IPS DF 4.7 (cell line): Measurements from ENCODE around the gene LRIT2.

Experiments
- DNase-seq: peaks from one replicate; pipeline ENCODE4 v3.0.0-alpha.2; 2013; ENCODE audit warnings: low spot score; ENCODE audit errors: extremely low read depth

The LRIT2 gene

DNA sequence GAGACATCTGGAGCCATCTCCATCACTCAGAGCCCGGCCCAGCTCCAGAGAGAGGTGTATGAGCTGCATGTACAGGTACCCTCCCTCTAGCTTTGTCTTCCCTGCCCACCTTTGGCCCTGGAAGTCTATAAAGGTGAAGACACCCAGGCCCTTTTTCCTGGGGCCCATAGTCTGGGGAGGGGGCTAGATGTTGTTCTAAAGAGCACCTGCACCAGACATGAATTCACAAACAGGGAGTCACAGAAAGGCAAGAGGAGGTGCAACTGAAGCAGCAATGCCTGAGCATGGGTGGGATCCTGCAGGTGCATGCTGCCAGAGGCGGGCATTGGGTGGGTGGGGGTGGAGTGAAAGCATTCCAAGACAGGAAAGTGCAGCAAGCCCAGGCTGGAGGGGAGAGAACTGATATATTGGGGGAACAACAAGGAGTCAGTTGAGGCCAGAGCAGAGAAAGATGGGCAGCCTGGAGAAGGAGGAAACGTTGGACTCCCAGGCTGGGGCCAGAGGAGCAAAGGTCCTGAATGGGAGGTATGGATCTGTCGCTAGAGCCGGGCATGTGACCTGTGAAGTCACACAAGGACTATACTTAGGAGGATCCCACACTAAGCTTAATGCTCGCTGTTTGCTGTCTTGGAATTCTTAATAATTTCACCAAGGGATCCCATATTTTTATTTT, 19.4 kb downstream of the LRIT2 start:
- no peak for DNase-seq

- DNase-seq = peak; percentile 38
These were observed 20.1 kb downstream of the LRIT2 start for GRCh38 chr10:84205049-84205852.

DNA sequence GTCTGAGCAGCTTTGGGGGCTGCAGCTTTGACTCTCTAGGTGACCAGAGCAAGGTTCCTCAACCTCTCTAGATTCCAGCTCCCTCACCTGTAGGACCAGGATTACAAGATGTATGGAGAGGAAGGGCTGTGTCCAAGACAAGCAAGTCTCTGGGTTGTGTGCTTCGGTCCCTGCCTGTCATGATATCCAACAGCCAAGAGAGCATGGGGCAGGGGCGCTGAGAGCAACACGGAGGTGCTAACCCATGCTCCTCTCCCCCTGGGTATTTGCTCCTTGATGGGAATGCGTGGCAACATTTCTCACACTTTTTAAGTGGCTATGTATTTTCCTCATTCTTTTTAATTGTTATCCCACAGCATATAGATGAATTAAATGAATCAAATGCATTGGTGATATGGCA, 20.7 kb downstream of the LRIT2 start:
- no peak for DNase-seq

- DNase-seq = no peak
These were observed 21.2 kb downstream of the LRIT2 start for GRCh38 chr10:84204122-84204521.

DNA sequence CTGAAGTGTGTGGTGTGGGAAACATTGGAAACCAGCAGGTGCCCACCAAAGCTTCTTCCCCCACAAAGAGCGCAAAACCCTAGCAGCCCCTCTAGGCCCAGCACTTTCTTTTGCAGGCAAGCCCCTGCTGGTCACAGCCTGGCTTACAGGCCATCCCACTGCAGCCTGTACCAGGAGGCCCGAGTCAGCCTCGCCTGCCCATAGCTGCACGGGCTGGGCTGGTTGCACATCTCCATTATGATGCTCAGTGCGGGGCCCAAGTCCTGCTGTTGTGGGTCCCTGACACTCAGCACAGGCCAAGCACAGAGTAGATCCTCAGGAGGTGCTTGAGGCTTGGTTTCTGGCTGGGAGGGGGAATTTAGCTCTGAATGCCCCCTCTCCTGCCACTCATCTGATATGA, 23.0 kb downstream of the LRIT2 start:
- DNase-seq = no peak

DNA sequence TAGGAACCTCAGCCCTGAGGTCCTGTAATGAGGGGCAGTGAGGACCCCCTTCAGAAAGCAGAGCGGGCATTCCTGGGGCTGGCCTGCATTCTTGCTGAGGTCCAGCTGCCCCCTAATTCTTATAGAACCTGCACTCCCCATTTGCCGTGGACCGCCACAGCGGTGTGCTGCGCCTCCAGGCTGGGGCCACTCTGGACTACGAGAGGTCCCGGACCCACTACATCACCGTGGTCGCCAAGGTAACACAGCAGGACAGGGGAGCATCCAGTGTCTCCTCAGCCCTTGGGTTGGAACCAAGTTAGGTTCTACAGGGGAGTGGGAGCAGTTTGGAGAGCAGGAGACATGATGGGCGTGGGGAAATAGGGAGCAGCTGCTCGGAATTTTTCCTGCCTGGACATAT, 23.7 kb downstream of the LRIT2 start:
- no peak for DNase-seq

- no peak for DNase-seq
These were observed 24.1 kb downstream of the LRIT2 start for GRCh38 chr10:84201244-84201606.

DNA sequence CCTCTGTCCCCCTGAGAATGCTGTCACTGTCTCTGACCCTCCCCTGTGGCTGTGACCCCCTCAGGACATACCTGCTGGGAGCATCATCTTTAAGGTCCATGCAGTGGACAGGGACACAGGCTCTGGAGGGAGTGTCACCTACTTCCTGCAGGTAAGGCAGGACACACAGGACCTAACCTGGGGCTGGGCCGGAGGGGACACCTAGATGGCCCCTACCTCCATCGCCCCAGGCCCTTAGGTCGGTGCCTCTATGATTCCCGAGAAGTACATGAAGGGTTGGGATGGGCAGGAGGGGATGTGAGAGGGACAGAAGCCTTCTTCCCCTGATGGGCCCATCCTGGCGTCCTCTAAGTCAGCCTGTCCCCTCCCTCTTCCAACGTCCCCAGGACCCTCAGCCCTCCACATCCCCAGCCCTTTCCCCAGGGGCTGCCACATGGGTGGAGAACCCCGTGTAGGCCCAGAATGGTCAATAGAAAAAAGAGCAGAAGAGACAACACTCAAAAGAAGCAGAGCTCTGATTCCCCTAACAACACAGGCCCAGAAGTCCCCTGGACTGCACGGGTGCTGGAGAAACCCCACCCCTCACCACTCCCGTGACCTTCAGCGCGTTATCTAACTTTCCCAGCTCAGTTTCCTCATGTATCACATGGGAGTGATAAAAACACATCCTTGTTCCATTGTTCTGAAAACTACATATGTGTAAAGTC, 24.7 kb downstream of the LRIT2 start:
- no peak for DNase-seq

DNA sequence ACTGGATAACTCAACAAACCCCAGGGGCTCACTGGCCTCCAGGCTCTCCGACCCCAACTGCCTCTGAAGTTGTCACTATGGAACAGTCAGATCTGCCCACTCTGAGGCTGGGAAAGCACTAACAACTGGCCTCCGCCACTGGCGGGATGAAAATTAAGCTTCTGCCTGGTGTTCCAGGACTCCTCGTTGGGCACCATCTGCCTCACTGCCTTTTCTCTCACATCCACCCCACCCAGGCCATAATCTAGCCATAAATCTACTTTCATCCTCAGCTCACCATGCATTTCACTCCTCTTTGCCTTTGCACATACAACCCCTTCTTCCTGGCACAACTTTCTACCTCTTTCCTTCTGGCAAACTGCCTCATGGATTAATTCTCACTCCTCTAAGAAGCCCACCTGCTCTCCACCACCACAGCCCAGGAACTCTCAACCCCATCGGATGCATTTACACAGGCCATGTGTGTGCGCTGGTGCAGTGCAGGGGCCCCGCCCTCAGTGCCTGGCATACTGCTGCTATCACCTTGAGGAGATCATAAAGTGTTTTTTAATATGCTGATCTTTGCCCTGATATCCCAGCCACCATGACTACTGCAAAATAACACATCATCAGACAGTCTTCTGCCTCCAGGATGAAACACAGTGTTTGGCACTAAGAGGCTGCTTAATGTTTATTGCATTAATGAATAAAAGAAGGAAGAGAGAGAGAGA, 27.0 kb downstream of the LRIT2 start:
- no peak for DNase-seq

DNA sequence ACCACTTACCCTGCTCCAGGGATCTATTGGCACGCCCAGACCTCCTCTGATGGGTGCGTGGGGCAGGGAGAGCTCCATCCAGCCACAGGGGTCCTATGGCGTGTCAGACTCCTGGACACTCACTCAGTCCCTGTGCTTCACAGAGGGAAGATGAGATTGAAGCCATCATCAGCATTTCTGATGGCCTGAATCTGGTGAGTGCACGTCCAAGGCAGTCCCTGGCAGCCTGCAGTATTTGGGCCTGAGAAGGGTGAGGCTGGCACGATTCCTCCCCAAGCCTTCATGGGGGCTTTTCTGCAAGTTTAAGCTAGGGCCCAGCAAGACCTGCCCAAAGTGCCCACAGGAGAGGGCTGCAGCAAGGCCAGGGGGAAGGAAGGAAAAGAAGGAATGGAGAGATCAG, 27.7 kb downstream of the LRIT2 start:
- no peak for DNase-seq

DNA sequence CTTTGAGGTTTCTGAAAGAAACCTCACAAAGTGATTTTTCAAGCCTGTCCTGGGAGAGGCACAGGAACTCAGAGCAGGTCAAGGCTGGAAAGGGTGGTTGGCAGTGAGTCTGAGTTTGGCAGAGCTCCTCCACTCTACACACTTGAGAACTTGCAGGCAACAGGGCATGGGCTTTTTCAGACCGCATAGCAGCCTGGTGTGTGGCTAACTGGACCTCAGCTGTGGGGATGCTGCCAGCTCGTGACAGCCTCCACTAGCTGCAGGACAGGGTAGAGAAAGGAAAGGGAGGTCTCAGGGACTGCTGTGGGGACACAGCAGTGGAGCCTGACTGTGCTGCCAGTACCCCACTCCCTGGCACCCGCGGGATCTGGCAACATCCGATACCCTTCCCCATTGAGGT, 28.4 kb downstream of the LRIT2 start:
- no peak for DNase-seq

DNA sequence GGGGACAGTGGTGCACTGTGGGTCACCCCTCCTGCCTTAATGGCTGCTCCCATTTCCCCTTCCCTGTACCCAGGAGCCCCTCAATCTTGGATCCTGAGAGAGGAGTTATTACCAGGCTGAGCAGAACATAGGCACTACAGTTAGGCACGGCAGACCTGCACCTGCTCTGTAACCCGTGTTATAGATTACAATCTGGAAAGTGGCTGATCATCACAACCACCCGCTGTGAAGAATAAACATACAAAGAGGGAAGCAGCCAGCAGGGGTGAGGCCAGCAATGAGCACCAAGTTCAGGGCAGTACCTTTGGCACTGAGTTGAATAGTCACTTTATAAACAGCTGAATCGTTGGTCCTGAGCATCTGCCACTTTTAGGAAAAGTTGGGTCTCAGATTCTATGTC, 29.3 kb downstream of the LRIT2 start:
- DNase-seq = no peak

DNA sequence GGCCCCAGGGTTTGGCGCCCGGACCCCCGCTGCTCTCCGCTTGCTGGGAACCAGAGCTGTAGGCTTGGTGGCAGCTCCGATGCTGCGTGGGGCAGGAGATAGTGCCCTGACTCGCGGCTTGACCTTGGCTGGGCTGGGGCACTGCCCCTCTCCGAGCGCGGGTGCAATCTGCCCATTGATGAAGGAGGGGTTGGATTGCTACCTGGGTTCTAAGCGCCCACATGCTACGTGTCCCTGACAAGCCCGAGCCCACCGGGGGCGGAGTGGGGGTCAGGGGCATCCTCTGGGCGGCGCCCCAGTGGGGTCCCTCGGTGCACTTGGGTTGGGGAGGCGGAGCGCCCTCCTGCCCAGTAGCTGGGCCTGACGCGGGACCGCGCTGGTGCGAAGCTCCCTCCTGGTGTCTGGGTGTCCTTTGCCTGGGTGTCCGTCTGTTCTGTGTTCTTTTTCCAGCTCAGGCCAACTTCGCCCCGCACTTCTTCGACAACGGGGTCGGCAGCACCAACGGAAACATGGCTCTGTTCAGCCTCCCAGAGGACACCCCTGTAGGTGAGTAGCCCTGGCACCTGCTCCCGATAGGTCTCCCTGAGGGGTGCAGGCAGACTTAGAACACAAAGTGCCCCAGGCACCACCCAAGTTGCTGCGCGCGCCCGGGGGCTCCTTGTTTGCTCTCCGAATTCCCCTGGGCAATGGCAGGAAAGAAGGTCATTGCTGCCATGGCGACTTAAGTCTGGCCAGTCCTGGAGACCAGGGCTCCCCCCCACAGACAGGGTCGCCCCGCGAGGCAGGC, 30.1 kb downstream of the LRIT2 start:
- DNase-seq = no peak

DNA sequence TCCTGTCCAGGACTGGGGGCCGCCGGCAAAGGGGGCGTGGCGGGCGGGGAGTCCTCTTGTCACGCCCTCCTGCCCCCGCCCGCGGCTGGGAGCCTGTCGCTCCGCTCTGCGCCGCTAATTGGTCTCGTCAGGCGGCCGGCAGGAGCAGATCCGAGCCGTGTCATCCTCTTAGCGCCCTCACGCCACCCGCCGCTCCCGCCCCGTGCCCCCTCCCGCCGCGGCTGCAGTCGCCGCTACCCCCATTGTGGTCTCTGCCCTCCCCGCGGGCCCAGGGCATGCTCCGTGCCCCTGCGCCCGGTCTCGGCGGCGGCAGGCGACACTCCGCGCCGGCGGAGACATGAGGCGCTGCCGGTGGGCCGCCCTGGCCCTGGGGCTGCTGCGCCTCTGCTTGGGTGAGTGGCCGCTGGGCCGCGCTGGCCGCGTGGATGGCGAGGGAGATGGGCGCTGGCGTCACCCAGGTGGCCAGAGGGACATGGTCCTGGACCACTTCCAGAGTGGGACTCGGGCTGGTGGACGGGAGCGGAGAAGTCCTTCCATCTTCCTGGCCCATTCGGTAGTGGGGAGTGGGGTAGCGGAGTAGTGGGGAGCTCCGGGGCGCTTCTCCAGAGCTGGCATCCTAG, 30.8 kb downstream of the LRIT2 start, which contains the start of gene CDHR1:
TSS of gene CDHR1 (plus strand) at position 114 of the 620 bp plus-strand sequence. CDS start at position 338, 224 bp downstream.
- no peak for DNase-seq

DNA sequence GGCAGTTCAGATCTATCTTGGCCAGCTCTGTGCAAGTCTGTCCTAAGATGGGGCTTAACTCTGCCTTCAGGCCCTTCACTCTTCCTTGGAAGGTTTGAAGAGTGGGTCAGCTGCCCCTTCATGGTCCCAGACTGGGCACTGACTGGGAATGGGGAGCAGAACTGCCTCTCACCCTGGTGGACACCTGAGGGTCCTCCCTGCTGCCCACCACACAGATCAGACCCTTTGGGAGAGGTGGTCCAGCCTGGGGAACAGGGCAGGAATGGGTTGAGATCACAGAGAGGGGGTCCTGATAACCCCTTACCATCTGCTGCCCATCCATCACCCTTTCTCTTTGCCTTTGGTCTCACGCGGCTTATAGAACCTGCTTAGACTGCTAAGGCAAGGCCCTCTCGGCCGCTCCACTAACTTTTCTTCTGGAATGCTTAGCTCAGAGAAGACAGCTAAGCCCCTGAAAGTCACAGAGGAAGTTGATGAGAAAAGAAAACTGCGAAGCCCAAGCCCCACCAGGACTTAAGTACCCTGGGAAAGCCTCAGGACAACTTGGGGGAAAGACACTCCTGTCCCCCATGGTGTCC, 31.4 kb downstream of the LRIT2 start:
- no peak for DNase-seq

- DNase-seq = no peak
These were observed 32.0 kb downstream of the LRIT2 start for GRCh38 chr10:84193327-84193726.

GRCh38 chr10:84191106-84191505, 34.2 kb downstream of the LRIT2 start:
- no peak for DNase-seq

GRCh38 chr10:84190621-84191020, 34.7 kb downstream of the LRIT2 start:
- DNase-seq = no peak

DNA sequence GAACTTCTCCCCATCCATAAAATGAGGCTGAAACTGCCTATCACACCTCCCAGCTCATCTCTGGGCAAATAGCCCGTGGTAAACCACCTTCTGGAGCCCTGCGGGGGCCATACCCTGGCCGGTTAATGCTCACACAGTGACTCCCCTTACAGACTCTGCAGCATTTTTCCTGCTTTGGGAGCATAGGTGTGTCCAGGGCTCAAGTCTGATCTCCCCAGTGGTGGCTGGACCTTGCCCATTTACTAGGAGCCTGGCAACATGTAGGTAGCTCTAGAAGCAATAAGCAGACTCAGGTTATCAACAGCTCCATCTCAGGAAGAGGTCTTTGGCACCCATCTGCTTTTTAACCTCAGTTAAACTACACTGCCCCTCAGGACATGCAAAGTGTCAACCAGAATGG, 36.5 kb downstream of the LRIT2 start:
- DNase-seq = no peak

DNA sequence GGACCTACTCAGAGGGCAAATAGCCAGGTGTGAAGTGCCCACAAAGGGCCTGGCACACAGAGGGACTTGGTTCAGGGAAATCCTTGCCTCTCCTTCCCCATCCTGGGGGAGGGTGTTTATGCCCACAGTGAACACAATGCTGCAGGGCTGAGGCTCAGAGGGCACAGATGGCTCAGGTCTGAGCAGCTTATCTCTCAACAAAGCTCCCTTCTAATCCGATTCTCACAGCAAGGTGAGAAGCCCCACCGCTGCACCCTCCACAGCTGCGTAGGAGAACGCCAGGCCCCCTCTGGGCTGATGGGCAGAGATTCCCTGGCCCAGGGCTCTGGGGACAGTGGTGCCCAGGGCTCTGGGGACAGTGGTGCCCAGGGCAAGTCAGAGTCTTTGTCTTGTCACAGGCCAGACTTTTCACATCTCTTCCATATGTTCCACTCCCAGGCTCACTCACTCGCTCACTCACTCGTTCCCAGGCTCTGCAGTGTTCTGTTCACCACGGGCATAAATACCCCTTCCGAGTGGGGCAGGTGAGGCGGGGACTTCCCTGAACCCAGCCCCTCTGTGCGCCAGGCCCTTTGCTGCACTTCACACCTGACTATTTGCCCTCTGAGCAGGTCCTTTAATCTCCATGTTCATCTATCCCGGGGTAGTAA, 39.7 kb downstream of the LRIT2 start:
- DNase-seq = no peak
